HepG2 (cell line): ENCODE results near the gene HLF. TPM values are rescaled to one million over a fixed set of nuclear protein-coding genes. Genes with fewer than 3 reads are reported as not detected.

ENCODE experiments used
- AGO1 ChIP-seq: fragments of 200-400 bp; formaldehyde crosslinking; IDR thresholded peaks from 2 replicates; pipeline ENCODE4 v1.6.1; 2017; ENCODE audit warnings: mild to moderate bottlenecking, low read depth, low read length, moderate library complexity; ENCODE audit not compliant: poor library complexity, severe bottlenecking
- ATF7-NPFF ChIP-seq: sonication (generic); formaldehyde crosslinking; IDR thresholded peaks from 2 replicates; pipeline ENCODE4 v1.8.1; 2023; ENCODE audit warnings: mild to moderate bottlenecking, low read depth, missing genetic modification reagents, moderate library complexity
- CBX5 ChIP-seq: sonication (generic); formaldehyde crosslinking; IDR thresholded peaks from 2 replicates; pipeline ENCODE4 v1.4.0; 2020; ENCODE audit warnings: missing genetic modification reagents, borderline replicate concordance
- GTF3A ChIP-seq: sonication (generic); formaldehyde crosslinking; conservative IDR thresholded peaks from 2 replicates; pipeline ENCODE4 v1.4.0; 2020; ENCODE audit warnings: mild to moderate bottlenecking, missing genetic modification reagents
- HMG20B ChIP-seq: conservative IDR thresholded peaks from 2 replicates; pipeline ENCODE4 v1.6.1; 2016; ENCODE audit warnings: missing genetic modification reagents, missing compliant biosample characterization
- HMGXB4 ChIP-seq, 2 experiments: sonication (generic) in 1 of 2; formaldehyde crosslinking in 1 of 2; IDR thresholded peaks; 2 replicates each; pipeline versions ENCODE4 v1.4.0 to v1.6.1; 2018 to 2020; ENCODE audit warnings: missing genetic modification reagents in 2 of 2, borderline replicate concordance in 1 of 2, low read depth in 1 of 2, mild to moderate bottlenecking in 1 of 2, missing biosample characterization in 1 of 2
- IRF1 ChIP-seq: sonication (generic); formaldehyde crosslinking; IDR thresholded peaks from 2 replicates; pipeline ENCODE4 v1.4.0; 2020; ENCODE audit warnings: low read depth, mild to moderate bottlenecking, missing genetic modification reagents
- KAT8 ChIP-seq: IDR thresholded peaks from 2 replicates; pipeline ENCODE4 v1.6.1; 2016; ENCODE audit warnings: missing genetic modification reagents, missing compliant biosample characterization
- MNT ChIP-seq: fragments of 450-650 bp; IDR thresholded peaks from 2 replicates; pipeline ENCODE4 v1.6.1; 2016
- MYNN ChIP-seq: sonication (generic); formaldehyde crosslinking; IDR thresholded peaks from 2 replicates; pipeline ENCODE4 v1.4.0; 2020; ENCODE audit warnings: mild to moderate bottlenecking, low read depth, missing genetic modification reagents
- NCOA2 ChIP-seq: sonication (generic); formaldehyde crosslinking; IDR thresholded peaks from 2 replicates; pipeline ENCODE4 v1.8.0; 2022; ENCODE audit warnings: inconsistent platforms
- NONO ChIP-seq, 2 experiments: fragments of 450-650 bp in 1 of 2; sonication (generic) in 1 of 2; formaldehyde crosslinking in 1 of 2; IDR thresholded peaks in 1 of 2; conservative IDR thresholded peaks in 1 of 2; 2 replicates each; pipeline versions ENCODE4 v1.6.1 to v1.8.0; 2017 to 2022; ENCODE audit warnings: mild to moderate bottlenecking in 1 of 2, missing genetic modification reagents in 1 of 2, moderate library complexity in 1 of 2
- SALL2 ChIP-seq: sonication (generic); formaldehyde crosslinking; IDR thresholded peaks from 2 replicates; pipeline ENCODE4 v1.8.1; 2023; ENCODE audit warnings: mild to moderate bottlenecking, missing genetic modification reagents, inconsistent platforms
- SNRNP70 ChIP-seq: fragments of 200-400 bp; formaldehyde crosslinking; IDR thresholded peaks from 2 replicates; pipeline ENCODE4 v1.6.1; 2017; ENCODE audit warnings: mild to moderate bottlenecking, low read depth, low read length, moderate library complexity
- TP53 ChIP-seq: sonication (generic); formaldehyde crosslinking; conservative IDR thresholded peaks from 2 replicates; pipeline ENCODE4 v1.4.0; 2020; ENCODE audit warnings: missing genetic modification reagents
- ZBTB38 ChIP-seq: sonication (generic); formaldehyde crosslinking; IDR thresholded peaks from 2 replicates; pipeline ENCODE4 v1.5.1; 2020; ENCODE audit warnings: mild to moderate bottlenecking, missing genetic modification reagents
- ZBTB39 ChIP-seq: sonication (generic); formaldehyde crosslinking; IDR thresholded peaks from 2 replicates; pipeline ENCODE4 v1.5.0; 2020; ENCODE audit warnings: missing genetic modification reagents
- ZNF546 ChIP-seq: sonication (generic); formaldehyde crosslinking; conservative IDR thresholded peaks from 2 replicates; pipeline ENCODE4 v1.8.1; 2023; ENCODE audit warnings: mild to moderate bottlenecking, missing genetic modification reagents
- ZNF784 ChIP-seq: sonication (generic); formaldehyde crosslinking; IDR thresholded peaks from 2 replicates; pipeline ENCODE4 v1.5.1; 2020; ENCODE audit warnings: missing genetic modification reagents, mild to moderate bottlenecking, borderline replicate concordance
- ZNF879 ChIP-seq: sonication (generic); formaldehyde crosslinking; IDR thresholded peaks from 2 replicates; pipeline ENCODE4 v1.8.1; 2023; ENCODE audit warnings: missing genetic modification reagents
- polyA plus RNA-seq, 8 experiments: library from polyadenylated mRNA; depleted of rRNA in 3 of 8; stranded (reverse) in 7 of 8; unstranded in 1 of 8; fragments of >200 nt; fragmentation: Illumina TruSeq in 4 of 8; extraction: Trizol in 4 of 8; gene quantifications; 2 replicates each; pipeline versions ENCODE4 v1.2.1 to v1.2.3, GENCODE V29; 2011 to 2016; ENCODE audit warnings: low read depth in 4 of 8, missing spikeins in 1 of 8, mixed read lengths in 1 of 8; ENCODE audit not compliant: insufficient read depth in 1 of 8
- total RNA-seq, 5 experiments: library from RNA; depleted of rRNA; stranded (reverse); fragments of >200 nt; fragmentation: Illumina TruSeq; extraction: Trizol; gene quantifications; 2 replicates each; pipeline ENCODE4 v1.2.3, GENCODE V29; 2016; ENCODE audit warnings: low read depth in 1 of 5

The HLF gene
- total and polyA plus RNA-seq, 2 of the 13 experiments (the other 11 are each of a cell fraction or from before 2014, with no cell fraction given), result 202 to 346 TPM

- TF ChIP-seq HMGXB4 (CRISPR knock-in tag; IDR thresholded peaks at IDR 0.05; ENCODE audit: borderline replicate concordance in 1 of 2, low read depth in 1 of 2) (no peak), AGO1 (no peak), GTF3A (no peak), KAT8 (CRISPR knock-in tag) (no peak), MYNN (no peak), TP53 (CRISPR knock-in tag) (no peak), ZNF879 (CRISPR knock-in tag) (no peak), SNRNP70 (no peak), ZBTB38 (CRISPR knock-in tag) (0 out of 2 replicates have a peak, but pooled peaks have one; percentile 28), HMG20B (CRISPR knock-in tag) (no peak), ZNF784 (CRISPR knock-in tag) (no peak), NCOA2 (CRISPR knock-in tag) (no peak; the same call in 1 of the 2 replicates), ZNF546 (CRISPR knock-in tag) (no peak), NONO (IDR thresholded peaks at IDR 0.05) (no peak), NONO (CRISPR knock-in tag; conservative IDR thresholded peaks at IDR 0.05) (no peak), ZBTB39 (CRISPR knock-in tag) (no peak), MNT (no peak), CBX5 (CRISPR knock-in tag) (no peak), SALL2 (CRISPR knock-in tag) (no peak), IRF1 (CRISPR knock-in tag) (no peak), ATF7-NPFF (CRISPR knock-in tag) (peak; percentile 51; the same call in 1 of the 2 replicates)
These were observed 3.3 kb downstream of the HLF start (continued) for GRCh38 chr17:55267777-55268648.
